ENCODE data around the gene UBE3D.

The UBE3D gene

GRCh38 chr6:82921258-82921657 lies 144.4 kb downstream of the UBE3D start:
- no peak for TF ChIP-seq SIN3A (IDR thresholded peaks at IDR 0.05; ENCODE audit: borderline replicate concordance, insufficient read depth, low read length)
- TF ChIP-seq REST (IDR thresholded peaks at IDR 0.05; ENCODE audit: insufficient read depth in 1 of 2, low read depth in 2 of 2, low read length in 2 of 2) = no peak
- TF ChIP-seq POLR2AphosphoS5 (IDR thresholded peaks at IDR 0.05; ENCODE audit: low read depth, low read length) = no peak
- TF ChIP-seq TAF1 (IDR thresholded peaks at IDR 0.05; ENCODE audit: borderline replicate concordance, insufficient read depth, low read length) = no peak
- no peak for TF ChIP-seq FOXP2 (optimal IDR thresholded peaks at IDR 0.05; ENCODE audit: borderline replicate concordance, extremely low read depth, extremely low read length, insufficient read depth)

DNA sequence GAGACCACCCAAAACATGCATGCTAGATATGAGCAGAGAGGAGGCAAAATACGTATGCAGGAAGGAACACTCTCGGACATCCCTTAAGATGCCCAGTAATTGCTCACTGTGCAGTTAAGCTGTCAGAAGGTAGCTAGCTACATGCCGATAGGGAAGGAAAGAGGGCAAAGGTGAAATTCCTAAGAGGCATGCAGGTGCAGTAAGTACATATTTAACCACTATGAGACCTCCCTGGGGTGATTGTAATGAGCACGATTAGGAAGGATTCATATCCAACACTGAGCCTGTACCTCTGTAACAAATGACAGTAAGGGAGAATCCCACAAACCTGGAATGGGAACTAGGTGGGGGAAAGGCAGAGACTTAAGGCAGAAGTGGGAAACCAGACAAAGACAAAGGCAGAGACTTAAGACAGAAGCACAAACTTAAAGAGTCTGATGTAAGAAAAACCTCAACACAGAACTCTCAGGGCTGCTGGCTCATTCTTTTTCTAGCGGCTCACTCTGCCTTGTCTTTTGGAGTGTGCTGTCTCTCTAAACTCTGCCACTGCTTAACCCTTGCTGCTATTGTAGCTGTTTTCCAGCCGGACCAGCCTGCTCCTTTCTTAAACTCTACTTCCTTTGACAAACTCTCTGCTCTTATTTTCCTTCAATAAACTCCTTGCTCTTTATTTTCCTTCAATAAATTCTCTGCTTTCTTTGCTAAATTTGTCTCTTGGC lies 148.1 kb downstream of the UBE3D start:
- TF ChIP-seq REST (IDR thresholded peaks at IDR 0.05; ENCODE audit: insufficient read depth in 1 of 2, low read depth in 2 of 2, low read length in 2 of 2) (no peak), TAF1 (IDR thresholded peaks at IDR 0.05; ENCODE audit: borderline replicate concordance, insufficient read depth, low read length) (no peak), FOXP2 (optimal IDR thresholded peaks at IDR 0.05; ENCODE audit: borderline replicate concordance, extremely low read depth, extremely low read length, insufficient read depth) (no peak), POLR2AphosphoS5 (IDR thresholded peaks at IDR 0.05; ENCODE audit: low read depth, low read length) (no peak)

GRCh38 chr6:82915666-82916065 lies 150.0 kb downstream of the UBE3D start:
- TF ChIP-seq REST (IDR thresholded peaks at IDR 0.05; ENCODE audit: insufficient read depth in 1 of 2, low read depth in 2 of 2, low read length in 2 of 2) = no peak
- TF ChIP-seq TAF1 (IDR thresholded peaks at IDR 0.05; ENCODE audit: borderline replicate concordance, insufficient read depth, low read length) = no peak
- no peak for TF ChIP-seq SIN3A (IDR thresholded peaks at IDR 0.05; ENCODE audit: borderline replicate concordance, insufficient read depth, low read length)
- TF ChIP-seq POLR2AphosphoS5 (IDR thresholded peaks at IDR 0.05; ENCODE audit: low read depth, low read length) = no peak
- no peak for TF ChIP-seq FOXP2 (optimal IDR thresholded peaks at IDR 0.05; ENCODE audit: borderline replicate concordance, extremely low read depth, extremely low read length, insufficient read depth)

- no peak for TF ChIP-seq SIN3A (IDR thresholded peaks at IDR 0.05; ENCODE audit: borderline replicate concordance, insufficient read depth, low read length)
- no peak for TF ChIP-seq POLR2AphosphoS5 (IDR thresholded peaks at IDR 0.05; ENCODE audit: low read depth, low read length)
- no peak for TF ChIP-seq REST (IDR thresholded peaks at IDR 0.05; ENCODE audit: insufficient read depth in 1 of 2, low read depth in 2 of 2, low read length in 2 of 2)
- TF ChIP-seq TAF1 (IDR thresholded peaks at IDR 0.05; ENCODE audit: borderline replicate concordance, insufficient read depth, low read length) = no peak
- TF ChIP-seq FOXP2 (optimal IDR thresholded peaks at IDR 0.05; ENCODE audit: borderline replicate concordance, extremely low read depth, extremely low read length, insufficient read depth) = no peak
Measured at GRCh38 chr6:82914511-82914910, 151.1 kb downstream of the UBE3D start.

Data from PFSK-1 (cell line).